GM19238 (cell line): Measurements from ENCODE around the gene TRIP10.

Experiments used
- DNase-seq: peaks from one replicate; pipeline ENCODE4 v3.0.0; 2011; ENCODE audit warnings: low spot score; ENCODE audit not compliant: insufficient read length

Gene TRIP10

GRCh38 chr19:6724631-6725492, 14.6 kb upstream of the TRIP10 start:
- DNase-seq = no peak

GRCh38 chr19:6725513-6726231, 13.8 kb upstream of the TRIP10 start:
- DNase-seq = no peak

GRCh38 chr19:6728346-6728745, 11.1 kb upstream of the TRIP10 start:
- no peak for DNase-seq

- no peak for DNase-seq
Measured at GRCh38 chr19:6729573-6730152, 9.8 kb upstream of the TRIP10 start.

GRCh38 chr19:6730153-6730804, 9.2 kb upstream of the TRIP10 start:
- DNase-seq = no peak

- DNase-seq = no peak
Measured at GRCh38 chr19:6730941-6731670, 8.4 kb upstream of the TRIP10 start.

GRCh38 chr19:6731822-6732221, 7.7 kb upstream of the TRIP10 start:
- no peak for DNase-seq

- DNase-seq = no peak
Measured at GRCh38 chr19:6732803-6733337, 6.6 kb upstream of the TRIP10 start.

- no peak for DNase-seq
Measured at GRCh38 chr19:6733338-6734095, 6.0 kb upstream of the TRIP10 start.

GRCh38 chr19:6734096-6734696, 5.3 kb upstream of the TRIP10 start:
- DNase-seq = no peak

GRCh38 chr19:6735181-6735911, 4.1 kb upstream of the TRIP10 start:
- no peak for DNase-seq

- peak; percentile 88 for DNase-seq
Measured at GRCh38 chr19:6736169-6736916, 3.1 kb upstream of the TRIP10 start.

- no peak for DNase-seq
Measured at GRCh38 chr19:6736917-6737283, 2.6 kb upstream of the TRIP10 start.

- peak; percentile 98 for DNase-seq
Measured at GRCh38 chr19:6737284-6737872, 2.1 kb upstream of the TRIP10 start, which contains the start of gene GPR108. Gene GPR108 (minus strand): TSS chr19:6737580. CDS start chr19:6737576, 4 bp downstream.

GRCh38 chr19:6737873-6738786, 1.4 kb upstream of the TRIP10 start:
- DNase-seq = peak; percentile 79

- DNase-seq = no peak
Measured at GRCh38 chr19:6738787-6739389, 592 bp upstream of the TRIP10 start.
